GM18867 (cell line): ENCODE measurements around the gene NGEF.

Source experiments
- ATAC-seq: cut with Tn5 transposase; IDR thresholded peaks from one replicate; pipeline ENCODE4 v1.9.1; 2021; ENCODE audit warnings: mild to moderate bottlenecking, moderate library complexity; ENCODE audit not compliant: unreplicated experiment

The NGEF gene

GRCh38 chr2:232974396-232974795 is 38.7 kb downstream of the NGEF start:
- ATAC-seq: no peak

- ATAC-seq: no peak
Observed at GRCh38 chr2:232973796-232974195, 39.3 kb downstream of the NGEF start.

- ATAC-seq: no peak
Observed at GRCh38 chr2:232973011-232973735, 39.9 kb downstream of the NGEF start.

- no peak for ATAC-seq
Observed at GRCh38 chr2:232971744-232972143, 41.3 kb downstream of the NGEF start.

GRCh38 chr2:232970051-232970450 is 43.0 kb downstream of the NGEF start:
- ATAC-seq: no peak

- no peak for ATAC-seq
Observed at GRCh38 chr2:232967474-232967873, 45.6 kb downstream of the NGEF start.

GRCh38 chr2:232966122-232966521 is 46.9 kb downstream of the NGEF start:
- ATAC-seq: no peak

GRCh38 chr2:232963913-232964312 is 49.1 kb downstream of the NGEF start:
- no peak for ATAC-seq

- ATAC-seq: no peak
Observed at GRCh38 chr2:232960862-232961261, 52.2 kb downstream of the NGEF start.

GRCh38 chr2:232959139-232959538 is 53.9 kb downstream of the NGEF start:
- ATAC-seq: no peak

GRCh38 chr2:232957657-232958090 is 55.4 kb downstream of the NGEF start:
- ATAC-seq: no peak

GRCh38 chr2:232955856-232956255 is 57.2 kb downstream of the NGEF start:
- no peak for ATAC-seq

- ATAC-seq: no peak
Observed at GRCh38 chr2:232954691-232955090, 58.4 kb downstream of the NGEF start.

GRCh38 chr2:232951891-232952290 is 61.2 kb downstream of the NGEF start:
- ATAC-seq: no peak

- ATAC-seq: no peak
Observed at GRCh38 chr2:232951181-232951580, 61.9 kb downstream of the NGEF start.

GRCh38 chr2:232950751-232951150 is 62.3 kb downstream of the NGEF start:
- ATAC-seq: no peak

- no peak for ATAC-seq
Observed at GRCh38 chr2:232949016-232949415, 64.0 kb downstream of the NGEF start.

GRCh38 chr2:232942831-232943230 is 70.2 kb downstream of the NGEF start:
- ATAC-seq: no peak

- ATAC-seq: no peak
Observed at GRCh38 chr2:232941912-232942594, 71.0 kb downstream of the NGEF start.

- no peak for ATAC-seq
Observed at GRCh38 chr2:232941400-232941799, 71.7 kb downstream of the NGEF start.

- ATAC-seq: no peak
Observed at GRCh38 chr2:232940724-232941123, 72.3 kb downstream of the NGEF start.

GRCh38 chr2:232937278-232937906 is 75.7 kb downstream of the NGEF start:
- no peak for ATAC-seq
